Type B pancreatic cell (in vitro differentiated cells): ENCODE measurements around the gene CRADD. TPM values are rescaled to one million over a fixed set of nuclear protein-coding genes. Genes with fewer than 3 reads are reported as not detected.

Experiments
- DNase-seq: peaks from one replicate; pipeline ENCODE4 v3.0.0; 2021; ENCODE audit warnings: mixed read lengths; ENCODE audit not compliant: unreplicated experiment; ENCODE audit errors: extremely low spot score
- H3K27ac Mint-ChIP-seq: 2 replicates; pipeline ENCODE4 v1.8.0; 2021; ENCODE audit warnings: mild to moderate bottlenecking, mixed read lengths
- H3K27me3 Mint-ChIP-seq: 2 replicates; pipeline ENCODE4 v1.8.0; 2021; ENCODE audit warnings: mixed read lengths
- H3K36me3 Mint-ChIP-seq: 2 replicates; pipeline ENCODE4 v1.8.0; 2021; ENCODE audit warnings: mixed read lengths
- H3K4me1 Mint-ChIP-seq: one replicate; pipeline ENCODE4 v1.8.0; 2021; ENCODE audit warnings: mixed read lengths; ENCODE audit not compliant: unreplicated experiment
- H3K4me3 Mint-ChIP-seq: 2 replicates; pipeline ENCODE4 v1.8.0; 2021; ENCODE audit warnings: mild to moderate bottlenecking, mixed read lengths
- H3K9me3 Mint-ChIP-seq: 2 replicates; pipeline ENCODE4 v1.8.0; 2021; ENCODE audit warnings: mixed read lengths
- total RNA-seq: library from RNA; stranded (reverse); gene quantifications from 2 replicates; pipeline ENCODE4 v1.2.1, GENCODE V29; 2021; ENCODE audit warnings: low replicate concordance
- TF ChIP-seq, protein P1 (sequence below): fragments of 200-600 bp; sonication (generic); conservative IDR thresholded peaks from 2 replicates; pipeline ENCODE4 v1.5.0; 2021; ENCODE audit warnings: antibody characterized with exemption, mild to moderate bottlenecking

CRADD gene
- total RNA-seq, 1 donor from 2014 or later = 8.1 TPM

DNA sequence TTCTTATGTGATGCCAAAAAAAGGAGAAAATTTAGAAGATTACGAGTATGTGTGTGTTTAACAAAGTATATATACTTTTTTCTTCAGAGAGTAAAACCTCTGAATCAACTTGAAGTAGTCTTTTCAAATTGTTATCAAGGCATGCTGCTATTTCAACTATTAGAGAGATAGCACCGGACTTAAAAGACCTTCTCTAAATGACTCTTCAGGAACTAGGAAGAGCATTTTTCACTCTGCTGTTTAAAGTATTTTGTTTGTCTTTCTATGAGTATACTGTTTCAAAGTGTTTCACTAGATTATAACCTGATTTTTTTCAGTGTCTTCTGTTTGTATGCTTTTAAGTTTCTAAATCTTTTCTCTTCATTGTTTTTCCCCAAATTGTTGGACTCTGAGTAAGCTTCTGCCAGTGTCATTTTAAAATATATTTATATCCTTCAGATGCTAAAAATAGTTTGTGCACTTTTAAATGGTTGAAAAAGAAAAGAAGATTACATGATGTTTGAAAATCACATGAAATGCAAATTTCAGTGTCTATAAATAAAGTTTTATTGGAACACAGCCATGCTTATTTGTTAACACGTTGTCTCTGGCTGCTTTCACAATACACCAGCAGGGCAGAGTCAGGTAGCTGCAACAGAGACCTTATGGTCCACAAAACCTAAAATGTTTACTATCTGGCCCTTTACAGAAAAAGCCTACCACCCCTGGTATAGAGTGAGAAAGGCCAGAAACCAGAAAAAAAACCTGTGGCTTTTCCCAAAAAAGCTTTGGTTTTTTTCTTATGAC, 21.3 kb downstream of the CRADD start:
- peaks cover 13% of the 10 kb centered on the region for H3K4me1 Mint-ChIP-seq
- no peak overlapping the region for H3K4me3 Mint-ChIP-seq
- TF ChIP-seq, protein P1, sequence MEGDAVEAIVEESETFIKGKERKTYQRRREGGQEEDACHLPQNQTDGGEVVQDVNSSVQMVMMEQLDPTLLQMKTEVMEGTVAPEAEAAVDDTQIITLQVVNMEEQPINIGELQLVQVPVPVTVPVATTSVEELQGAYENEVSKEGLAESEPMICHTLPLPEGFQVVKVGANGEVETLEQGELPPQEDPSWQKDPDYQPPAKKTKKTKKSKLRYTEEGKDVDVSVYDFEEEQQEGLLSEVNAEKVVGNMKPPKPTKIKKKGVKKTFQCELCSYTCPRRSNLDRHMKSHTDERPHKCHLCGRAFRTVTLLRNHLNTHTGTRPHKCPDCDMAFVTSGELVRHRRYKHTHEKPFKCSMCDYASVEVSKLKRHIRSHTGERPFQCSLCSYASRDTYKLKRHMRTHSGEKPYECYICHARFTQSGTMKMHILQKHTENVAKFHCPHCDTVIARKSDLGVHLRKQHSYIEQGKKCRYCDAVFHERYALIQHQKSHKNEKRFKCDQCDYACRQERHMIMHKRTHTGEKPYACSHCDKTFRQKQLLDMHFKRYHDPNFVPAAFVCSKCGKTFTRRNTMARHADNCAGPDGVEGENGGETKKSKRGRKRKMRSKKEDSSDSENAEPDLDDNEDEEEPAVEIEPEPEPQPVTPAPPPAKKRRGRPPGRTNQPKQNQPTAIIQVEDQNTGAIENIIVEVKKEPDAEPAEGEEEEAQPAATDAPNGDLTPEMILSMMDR = no peak
- H3K27me3 Mint-ChIP-seq = no peaks in the 10 kb centered on the region
- peaks cover 5% of the 10 kb centered on the region for H3K9me3 Mint-ChIP-seq
- H3K36me3 Mint-ChIP-seq = no peaks in the 10 kb centered on the region
- no peak for DNase-seq
- H3K27ac Mint-ChIP-seq = no peak overlapping the region

DNA sequence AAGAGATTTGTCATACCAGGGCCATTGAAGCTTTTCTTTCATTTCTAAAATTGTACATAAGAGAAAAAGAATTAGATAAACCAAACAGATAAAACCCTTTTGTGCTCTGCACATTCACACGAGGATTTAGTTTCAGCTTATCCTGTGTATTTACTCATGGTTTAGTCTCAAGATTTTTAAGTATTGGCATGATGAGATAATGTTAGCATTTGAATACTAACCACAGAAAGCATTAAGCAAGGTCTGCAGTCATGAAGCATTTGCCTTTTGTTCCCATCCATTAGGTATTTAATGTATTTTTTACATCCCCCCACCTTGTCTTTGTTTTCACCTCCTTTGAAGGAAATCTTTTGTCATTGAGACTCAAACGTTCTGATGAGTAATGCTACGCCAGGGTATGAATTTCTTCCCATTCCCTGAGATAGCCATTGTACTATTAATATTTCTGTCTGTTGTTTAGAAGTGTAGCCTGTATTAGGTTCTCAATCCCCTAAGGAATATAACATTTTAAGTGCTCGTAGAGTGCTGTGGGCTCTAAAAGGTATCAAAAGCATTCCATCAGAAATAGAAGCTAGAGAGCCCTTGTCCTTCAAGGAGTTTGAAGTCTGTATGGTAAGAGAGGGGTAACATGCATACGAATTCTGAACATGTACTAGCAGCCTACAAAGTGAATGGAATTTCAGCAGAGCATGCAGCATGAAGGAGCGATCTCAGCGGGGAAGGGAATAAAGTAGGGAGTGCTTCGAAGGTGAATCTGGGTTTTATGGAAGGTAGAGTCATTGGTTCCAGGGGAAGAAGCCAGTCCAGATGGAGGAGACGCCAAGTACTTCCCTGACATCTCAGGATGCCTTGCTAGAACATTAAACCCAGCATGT, 22.3 kb downstream of the CRADD start:
- TF ChIP-seq, protein P1 = no peak
- H3K4me3 Mint-ChIP-seq = no peak overlapping the region
- no peaks in the 10 kb centered on the region for H3K36me3 Mint-ChIP-seq
- H3K27me3 Mint-ChIP-seq = no peaks in the 10 kb centered on the region
- H3K4me1 Mint-ChIP-seq = peaks cover 13% of the 10 kb centered on the region
- H3K9me3 Mint-ChIP-seq = peaks cover 5% of the 10 kb centered on the region
- peak overlapping the region; percentile 3 for H3K27ac Mint-ChIP-seq
- DNase-seq = no peak

DNA sequence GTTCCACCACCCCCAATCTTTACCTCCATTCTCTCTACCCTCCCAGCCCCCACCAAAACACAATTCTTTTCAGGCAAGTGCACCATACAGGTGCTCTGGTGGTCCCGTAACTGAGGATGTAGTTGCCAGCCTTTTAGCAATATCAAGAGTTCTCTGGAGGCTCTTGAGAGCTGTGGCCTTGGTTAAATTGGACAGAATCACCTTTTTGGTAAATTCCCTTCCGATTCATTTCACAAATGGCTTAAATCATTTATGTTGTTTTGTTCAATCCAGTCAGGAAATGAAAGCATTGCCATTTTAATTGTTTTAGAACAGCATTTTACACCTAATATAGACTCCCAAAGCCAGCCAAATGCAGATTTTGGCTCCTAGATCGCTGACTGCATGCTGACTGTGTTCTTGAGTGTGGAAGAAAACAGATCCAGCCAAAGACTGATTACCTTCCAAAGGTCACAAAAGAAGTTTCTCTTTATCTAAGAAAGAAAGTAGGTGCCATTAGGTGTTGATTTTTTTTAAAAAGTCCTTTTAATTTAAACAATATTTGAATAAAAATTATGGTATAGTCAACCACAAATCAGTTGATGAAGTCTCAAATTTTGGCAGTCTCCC, 25.6 kb downstream of the CRADD start:
- Mint-ChIP-seq H3K27ac (no peak overlapping the region), H3K9me3 (peaks cover 2% of the 10 kb centered on the region), H3K4me1 (peaks cover 26% of the 10 kb centered on the region), H3K36me3 (peaks cover 1% of the 10 kb centered on the region), H3K27me3 (no peaks in the 10 kb centered on the region), H3K4me3 (no peak overlapping the region)
- no peak for DNase-seq
- TF ChIP-seq, protein P1 = no peak

DNA sequence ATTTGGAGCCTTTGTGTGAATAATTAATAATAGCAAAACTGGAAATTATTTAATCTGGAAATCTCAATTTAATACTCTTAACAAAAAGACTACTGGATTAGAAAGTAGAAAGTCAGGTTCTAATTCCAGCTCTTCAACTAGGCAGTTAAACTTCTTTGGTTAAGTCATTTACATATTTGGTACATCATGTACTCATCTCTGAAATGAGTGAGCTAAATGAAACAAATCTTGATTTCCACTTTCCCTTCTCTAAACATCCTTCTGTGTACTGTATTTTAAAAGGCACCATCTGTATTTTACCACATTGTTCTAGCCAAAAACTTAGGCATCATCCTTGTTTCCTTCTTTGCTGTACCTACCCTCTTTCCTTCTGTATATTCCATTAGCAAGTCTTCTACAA, 26.9 kb downstream of the CRADD start:
- Mint-ChIP-seq H3K9me3 (peaks cover 5% of the 10 kb centered on the region), H3K27me3 (no peaks in the 10 kb centered on the region), H3K36me3 (peaks cover 4% of the 10 kb centered on the region), H3K4me3 (no peak overlapping the region), H3K27ac (no peak overlapping the region), H3K4me1 (peaks cover 24% of the 10 kb centered on the region)
- TF ChIP-seq, protein P1 = no peak
- DNase-seq = no peak

DNA sequence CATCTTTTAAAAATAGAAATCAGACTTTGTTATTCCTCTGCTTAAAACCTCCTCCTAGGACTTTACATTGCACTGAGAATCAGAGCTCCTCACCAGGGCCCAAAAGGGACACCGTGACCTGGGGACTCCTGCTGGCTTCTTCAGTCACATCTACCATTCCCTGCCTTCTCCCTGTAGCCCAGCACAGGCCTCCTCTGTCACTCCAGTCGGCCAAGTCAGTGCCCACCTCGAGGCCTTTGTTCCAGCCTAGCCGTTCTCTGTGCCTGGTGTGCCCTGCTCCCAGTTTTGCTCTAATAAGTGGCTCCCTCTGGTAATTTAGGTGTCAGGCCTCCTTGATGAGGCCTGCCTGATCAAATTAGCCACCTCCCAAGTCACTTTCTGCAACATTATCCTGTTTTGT, 27.4 kb downstream of the CRADD start:
- DNase-seq = no peak

More for the DNA sequence above, 27.4 kb downstream of the CRADD start:
- no peak overlapping the region for H3K4me3 Mint-ChIP-seq
- no peak overlapping the region for H3K27ac Mint-ChIP-seq
- H3K9me3 Mint-ChIP-seq = peaks cover 9% of the 10 kb centered on the region
- peaks cover 4% of the 10 kb centered on the region for H3K36me3 Mint-ChIP-seq
- peaks cover 22% of the 10 kb centered on the region for H3K4me1 Mint-ChIP-seq
- H3K27me3 Mint-ChIP-seq = no peaks in the 10 kb centered on the region
- TF ChIP-seq, protein P1 = no peak
